ENCODE data around the gene OR52W1.

Gene OR52W1, protein sequence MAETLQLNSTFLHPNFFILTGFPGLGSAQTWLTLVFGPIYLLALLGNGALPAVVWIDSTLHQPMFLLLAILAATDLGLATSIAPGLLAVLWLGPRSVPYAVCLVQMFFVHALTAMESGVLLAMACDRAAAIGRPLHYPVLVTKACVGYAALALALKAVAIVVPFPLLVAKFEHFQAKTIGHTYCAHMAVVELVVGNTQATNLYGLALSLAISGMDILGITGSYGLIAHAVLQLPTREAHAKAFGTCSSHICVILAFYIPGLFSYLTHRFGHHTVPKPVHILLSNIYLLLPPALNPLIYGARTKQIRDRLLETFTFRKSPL

DNA sequence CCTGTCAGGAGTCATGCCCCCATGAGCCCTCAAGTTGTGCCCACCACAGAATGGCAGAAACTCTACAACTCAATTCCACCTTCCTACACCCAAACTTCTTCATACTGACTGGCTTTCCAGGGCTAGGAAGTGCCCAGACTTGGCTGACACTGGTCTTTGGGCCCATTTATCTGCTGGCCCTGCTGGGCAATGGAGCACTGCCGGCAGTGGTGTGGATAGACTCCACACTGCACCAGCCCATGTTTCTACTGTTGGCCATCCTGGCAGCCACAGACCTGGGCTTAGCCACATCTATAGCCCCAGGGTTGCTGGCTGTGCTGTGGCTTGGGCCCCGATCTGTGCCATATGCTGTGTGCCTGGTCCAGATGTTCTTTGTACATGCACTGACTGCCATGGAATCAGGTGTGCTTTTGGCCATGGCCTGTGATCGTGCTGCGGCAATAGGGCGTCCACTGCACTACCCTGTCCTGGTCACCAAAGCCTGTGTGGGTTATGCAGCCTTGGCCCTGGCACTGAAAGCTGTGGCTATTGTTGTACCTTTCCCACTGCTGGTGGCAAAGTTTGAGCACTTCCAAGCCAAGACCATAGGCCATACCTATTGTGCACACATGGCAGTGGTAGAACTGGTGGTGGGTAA lies at the start of gene OR52W1:
Gene OR52W1, plus strand, starts transcription at position 51 of the 637 bp plus-strand sequence. Its CDS starts 0 bp downstream, at position 51.
- DNase-seq (ENCODE audit: low spot score) (no peak), ATAC-seq (ENCODE audit: low read depth) (no peak)
- TF ChIP-seq, protein P1, sequence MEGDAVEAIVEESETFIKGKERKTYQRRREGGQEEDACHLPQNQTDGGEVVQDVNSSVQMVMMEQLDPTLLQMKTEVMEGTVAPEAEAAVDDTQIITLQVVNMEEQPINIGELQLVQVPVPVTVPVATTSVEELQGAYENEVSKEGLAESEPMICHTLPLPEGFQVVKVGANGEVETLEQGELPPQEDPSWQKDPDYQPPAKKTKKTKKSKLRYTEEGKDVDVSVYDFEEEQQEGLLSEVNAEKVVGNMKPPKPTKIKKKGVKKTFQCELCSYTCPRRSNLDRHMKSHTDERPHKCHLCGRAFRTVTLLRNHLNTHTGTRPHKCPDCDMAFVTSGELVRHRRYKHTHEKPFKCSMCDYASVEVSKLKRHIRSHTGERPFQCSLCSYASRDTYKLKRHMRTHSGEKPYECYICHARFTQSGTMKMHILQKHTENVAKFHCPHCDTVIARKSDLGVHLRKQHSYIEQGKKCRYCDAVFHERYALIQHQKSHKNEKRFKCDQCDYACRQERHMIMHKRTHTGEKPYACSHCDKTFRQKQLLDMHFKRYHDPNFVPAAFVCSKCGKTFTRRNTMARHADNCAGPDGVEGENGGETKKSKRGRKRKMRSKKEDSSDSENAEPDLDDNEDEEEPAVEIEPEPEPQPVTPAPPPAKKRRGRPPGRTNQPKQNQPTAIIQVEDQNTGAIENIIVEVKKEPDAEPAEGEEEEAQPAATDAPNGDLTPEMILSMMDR (IDR thresholded peaks at IDR 0.05; ENCODE audit: poor library complexity, severe bottlenecking): no peak
- H3K4me1 ChIP-seq (ENCODE audit: insufficient read depth, poor library complexity, severe bottlenecking): no peaks in the 10 kb centered on the region
- no peaks in the 10 kb centered on the region for H3K27me3 ChIP-seq (ENCODE audit: insufficient read depth, poor library complexity, severe bottlenecking)
- H3K9me3 ChIP-seq (ENCODE audit: severe bottlenecking): no peaks in the 10 kb centered on the region
- no peak within 1 kb of the TSS for H3K27ac ChIP-seq (ENCODE audit: poor library complexity, severe bottlenecking)
- H3K36me3 ChIP-seq (ENCODE audit: low read depth): no peaks in the 10 kb centered on the region
- H3K4me3 ChIP-seq (ENCODE audit: severe bottlenecking): no peak within 1 kb of the TSS

DNA sequence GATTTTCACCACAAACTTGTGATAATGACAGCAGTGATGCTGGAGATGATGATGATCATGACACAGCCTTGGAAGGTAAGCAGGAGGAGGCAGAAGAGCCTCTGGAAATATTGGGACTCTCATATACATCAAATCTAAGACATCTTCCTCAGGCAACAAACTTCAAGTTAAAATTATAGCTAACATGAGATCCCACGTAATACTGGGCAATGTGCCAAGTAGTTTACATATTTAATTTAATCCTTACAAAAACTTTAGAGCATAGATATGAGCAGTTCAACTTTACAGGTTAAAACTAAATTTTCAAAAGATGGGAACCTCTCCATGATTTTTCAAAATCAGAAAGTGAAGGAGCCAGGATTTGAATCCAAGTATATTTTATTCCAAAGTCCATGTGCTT lies 47.9 kb upstream of the OR52W1 start:
- H3K4me3 ChIP-seq (ENCODE audit: severe bottlenecking): no peak overlapping the region
- H3K27me3 ChIP-seq (ENCODE audit: insufficient read depth, poor library complexity, severe bottlenecking): no peaks in the 10 kb centered on the region
- H3K9me3 ChIP-seq (ENCODE audit: severe bottlenecking): no peaks in the 10 kb centered on the region
- no peaks in the 10 kb centered on the region for H3K36me3 ChIP-seq (ENCODE audit: low read depth)
- DNase-seq (ENCODE audit: low spot score): no peak
- TF ChIP-seq, protein P1 (IDR thresholded peaks at IDR 0.05; ENCODE audit: poor library complexity, severe bottlenecking): no peak
- ATAC-seq (ENCODE audit: low read depth): no peak
- H3K27ac ChIP-seq (ENCODE audit: poor library complexity, severe bottlenecking): no peak overlapping the region
- no peaks in the 10 kb centered on the region for H3K4me1 ChIP-seq (ENCODE audit: insufficient read depth, poor library complexity, severe bottlenecking)

DNA sequence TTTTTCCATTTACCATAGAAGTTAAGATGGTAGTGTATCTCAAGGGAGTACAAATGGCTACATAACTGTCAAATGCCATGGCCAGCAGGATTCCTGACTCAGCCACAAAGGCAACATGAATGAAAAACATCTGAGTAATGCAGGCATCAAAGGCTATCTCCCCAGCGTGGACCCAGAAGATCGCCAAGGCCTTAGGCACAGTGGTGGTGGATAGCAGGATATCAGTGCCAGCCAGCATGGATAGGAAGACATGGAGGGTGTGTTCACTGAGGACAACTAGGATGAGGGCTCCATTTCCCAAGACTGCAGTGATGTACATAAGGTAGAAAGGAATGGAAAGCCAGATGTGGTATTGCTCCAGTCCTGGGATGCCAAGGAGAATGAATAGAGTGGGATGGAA lies 46.9 kb upstream of the OR52W1 start:
- Histone ChIP-seq H3K9me3 (ENCODE audit: severe bottlenecking) (no peaks in the 10 kb centered on the region), H3K27me3 (ENCODE audit: insufficient read depth, poor library complexity, severe bottlenecking) (no peaks in the 10 kb centered on the region), H3K36me3 (ENCODE audit: low read depth) (no peaks in the 10 kb centered on the region), H3K4me1 (ENCODE audit: insufficient read depth, poor library complexity, severe bottlenecking) (no peaks in the 10 kb centered on the region), H3K4me3 (ENCODE audit: severe bottlenecking) (no peak overlapping the region), H3K27ac (ENCODE audit: poor library complexity, severe bottlenecking) (no peak overlapping the region)
- ATAC-seq (ENCODE audit: low read depth) (no peak), DNase-seq (ENCODE audit: low spot score) (no peak)
- TF ChIP-seq, protein P1 (IDR thresholded peaks at IDR 0.05; ENCODE audit: poor library complexity, severe bottlenecking): no peak

DNA sequence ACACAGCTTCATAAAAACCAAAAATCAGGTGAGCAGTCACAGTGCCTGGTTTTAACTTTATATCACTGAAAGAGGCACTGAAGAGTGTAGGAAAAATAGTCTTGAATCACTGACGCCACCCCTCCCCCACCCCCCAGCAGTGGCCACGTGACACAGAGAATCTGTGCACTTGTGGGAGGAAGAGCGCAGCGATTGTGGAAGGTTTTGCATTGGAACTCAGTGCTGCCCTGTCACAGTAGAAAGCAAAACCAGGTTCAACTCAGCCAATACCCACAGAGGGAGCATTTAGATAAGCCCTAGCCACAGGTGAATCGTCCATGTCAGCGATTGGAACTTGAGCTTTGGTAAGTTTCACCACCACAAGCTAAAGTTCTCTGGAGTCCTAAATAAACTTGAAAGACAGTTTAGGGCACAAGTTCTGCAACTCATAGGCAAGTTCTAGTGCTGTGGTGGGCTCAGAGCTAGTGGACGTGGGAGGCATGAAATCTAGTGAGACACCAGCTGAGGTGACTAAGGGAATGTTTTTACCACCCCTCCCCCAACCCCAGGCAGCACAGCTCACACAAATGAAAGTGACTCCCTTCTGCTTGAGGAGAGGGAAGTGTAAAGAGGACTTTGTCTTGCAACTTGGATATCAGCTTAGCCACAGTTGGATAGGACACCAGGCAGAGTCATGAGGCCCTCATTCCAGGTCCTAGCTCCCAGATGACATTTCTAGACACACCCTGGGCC lies 42.2 kb upstream of the OR52W1 start:
- DNase-seq (ENCODE audit: low spot score): no peak

More for the DNA sequence above, 42.2 kb upstream of the OR52W1 start:
- Histone ChIP-seq H3K27ac (ENCODE audit: poor library complexity, severe bottlenecking) (no peak overlapping the region), H3K4me3 (ENCODE audit: severe bottlenecking) (no peak overlapping the region), H3K4me1 (ENCODE audit: insufficient read depth, poor library complexity, severe bottlenecking) (no peaks in the 10 kb centered on the region), H3K9me3 (ENCODE audit: severe bottlenecking) (no peaks in the 10 kb centered on the region), H3K27me3 (ENCODE audit: insufficient read depth, poor library complexity, severe bottlenecking) (no peaks in the 10 kb centered on the region), H3K36me3 (ENCODE audit: low read depth) (no peaks in the 10 kb centered on the region)
- no peak for ATAC-seq (ENCODE audit: low read depth)
- TF ChIP-seq, protein P1 (IDR thresholded peaks at IDR 0.05; ENCODE audit: poor library complexity, severe bottlenecking): no peak
